ENCODE results near the gene RTEL1.

GRCh38 chr20:63702036-63702665 lies 44.0 kb downstream of the RTEL1 start:
- TF ChIP-seq, protein P1, sequence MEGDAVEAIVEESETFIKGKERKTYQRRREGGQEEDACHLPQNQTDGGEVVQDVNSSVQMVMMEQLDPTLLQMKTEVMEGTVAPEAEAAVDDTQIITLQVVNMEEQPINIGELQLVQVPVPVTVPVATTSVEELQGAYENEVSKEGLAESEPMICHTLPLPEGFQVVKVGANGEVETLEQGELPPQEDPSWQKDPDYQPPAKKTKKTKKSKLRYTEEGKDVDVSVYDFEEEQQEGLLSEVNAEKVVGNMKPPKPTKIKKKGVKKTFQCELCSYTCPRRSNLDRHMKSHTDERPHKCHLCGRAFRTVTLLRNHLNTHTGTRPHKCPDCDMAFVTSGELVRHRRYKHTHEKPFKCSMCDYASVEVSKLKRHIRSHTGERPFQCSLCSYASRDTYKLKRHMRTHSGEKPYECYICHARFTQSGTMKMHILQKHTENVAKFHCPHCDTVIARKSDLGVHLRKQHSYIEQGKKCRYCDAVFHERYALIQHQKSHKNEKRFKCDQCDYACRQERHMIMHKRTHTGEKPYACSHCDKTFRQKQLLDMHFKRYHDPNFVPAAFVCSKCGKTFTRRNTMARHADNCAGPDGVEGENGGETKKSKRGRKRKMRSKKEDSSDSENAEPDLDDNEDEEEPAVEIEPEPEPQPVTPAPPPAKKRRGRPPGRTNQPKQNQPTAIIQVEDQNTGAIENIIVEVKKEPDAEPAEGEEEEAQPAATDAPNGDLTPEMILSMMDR (conservative IDR thresholded peaks at IDR 0.05; ENCODE audit: low read depth, low read length): no peak
- TF ChIP-seq EZH2 (IDR thresholded peaks at IDR 0.05; ENCODE audit: low read length, unreplicated experiment) (no peak), EZH2phosphoT487 (IDR thresholded peaks at IDR 0.05; ENCODE audit: borderline replicate concordance, low read length) (no peak)
